Natural killer cell (primary cell): ENCODE measurements around the gene SMPDL3A. TPM values are rescaled to one million over a fixed set of nuclear protein-coding genes. Genes with fewer than 3 reads are reported as not detected.

Source experiments
- ATAC-seq, 3 donors: fragments of 150-1000 bp in 2 of 3; fragments of 200-7000 bp in 1 of 3; cut with Tn5 transposase; 1 replicate in 1 of 3; 2 replicates in 2 of 3; pipeline ENCODE4 v1.10.0; 2021; ENCODE audit warnings: mild to moderate bottlenecking in 2 of 3, moderate library complexity in 2 of 3
- DNase-seq, 2 donors: peaks; one replicate each; pipeline versions ENCODE4 v3.0.0 to v3.0.0-alpha.2; 2013 to 2021; ENCODE audit warnings: mixed read lengths in 1 of 2
- H3K27ac ChIP-seq: one replicate; pipeline ENCODE4 v1.5.1; 2013; ENCODE audit warnings: mild to moderate bottlenecking, low read length
- H3K27me3 ChIP-seq: one replicate; pipeline ENCODE4 v1.6.1; 2013; ENCODE audit warnings: low read length; ENCODE audit not compliant: control insufficient read depth, insufficient read depth
- H3K36me3 ChIP-seq: one replicate; pipeline ENCODE4 v1.6.1; 2013; ENCODE audit warnings: low read length; ENCODE audit not compliant: control insufficient read depth, insufficient read depth
- H3K4me1 ChIP-seq: one replicate; pipeline ENCODE4 v1.6.1; 2013; ENCODE audit warnings: low read length; ENCODE audit not compliant: control insufficient read depth, insufficient read depth
- H3K4me3 ChIP-seq: one replicate; pipeline ENCODE4 v1.5.1; 2013; ENCODE audit warnings: low read length
- H3K9me3 ChIP-seq: one replicate; pipeline ENCODE4 v1.6.1; 2013; ENCODE audit warnings: low read length; ENCODE audit not compliant: control insufficient read depth, insufficient read depth
- H3K27ac Mint-ChIP-seq, 2 donors: one replicate each; pipeline ENCODE4 v1.8.0; 2022; ENCODE audit warnings: mild to moderate bottlenecking in 2 of 2, mixed read lengths in 2 of 2, moderate library complexity in 1 of 2
- H3K27me3 Mint-ChIP-seq, 2 donors: one replicate each; pipeline ENCODE4 v1.8.0; 2022; ENCODE audit warnings: low read depth in 2 of 2, mixed read lengths in 2 of 2
- H3K36me3 Mint-ChIP-seq: one replicate; pipeline ENCODE4 v1.8.0; 2022; ENCODE audit warnings: mixed read lengths
- H3K4me1 Mint-ChIP-seq, 2 donors: one replicate each; pipeline ENCODE4 v1.8.0; 2022; ENCODE audit warnings: mixed read lengths in 2 of 2
- H3K4me3 Mint-ChIP-seq: one replicate; pipeline ENCODE4 v1.8.0; 2022; ENCODE audit warnings: mild to moderate bottlenecking, moderate library complexity, mixed read lengths
- H3K9me3 Mint-ChIP-seq, 2 donors: one replicate each; pipeline ENCODE4 v1.8.0; 2022; ENCODE audit warnings: mixed read lengths in 2 of 2
- WGBS: methylation state at CpG from one replicate; pipeline ENCODE4 v1.1.7; 2013; ENCODE audit warnings: missing lambda C conversion rate; ENCODE audit not compliant: insufficient coverage; 5-methylcytosine and 5-hydroxymethylcytosine counted together
- intact Hi-C: fragments of 100-400 bp; cut with micrococcal nuclease; formaldehyde crosslinking; loops from one replicate; pipeline ENCODE4 v1.14.2; 2022
- total RNA-seq, 4 donors: library from RNA; stranded (reverse); fragments of 120-200 nt in 1 of 4; gene quantifications; one replicate each; pipeline versions ENCODE4 v1.2.3 to v1.2.4, GENCODE V29; 2013 to 2022
- TF ChIP-seq, protein P1 (sequence below): fragments of 200-600 bp; IDR thresholded peaks from one replicate; pipeline ENCODE4 v1.8.0; 2022; ENCODE audit warnings: antibody characterized with exemption

Gene SMPDL3A
- total RNA-seq, 3 donors from 2014 or later (not counting 1 experiment from before 2014, with no cell fraction given) = 1.1 to 4.3 (median 3.9) TPM

DNA sequence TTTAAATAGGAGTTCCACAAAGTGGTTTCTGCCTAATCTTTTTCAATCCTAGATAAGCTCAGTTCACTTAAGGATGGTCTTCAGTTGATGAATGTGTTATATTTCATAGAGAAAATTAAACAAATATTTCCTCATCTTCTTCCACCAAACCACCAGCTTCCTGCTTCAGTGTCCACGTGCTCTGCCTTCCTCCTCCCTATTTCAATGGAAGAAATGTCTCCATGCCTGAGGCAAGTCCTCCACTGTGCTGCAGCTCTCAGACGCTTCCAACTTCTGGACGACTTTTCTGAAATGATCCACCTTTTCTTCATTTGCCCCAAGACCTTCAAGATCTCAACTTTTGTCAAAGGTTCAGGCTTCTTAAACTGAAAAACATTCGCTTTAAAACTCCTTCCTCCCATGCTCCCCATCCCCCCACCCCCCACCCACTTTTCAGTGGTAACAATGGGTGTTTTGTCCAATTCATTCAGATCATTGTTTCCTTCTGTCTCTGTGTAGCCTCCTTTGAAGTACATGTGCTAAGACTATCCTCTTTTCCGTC, 34.8 kb upstream of the SMPDL3A start:
- TF ChIP-seq, protein P1, sequence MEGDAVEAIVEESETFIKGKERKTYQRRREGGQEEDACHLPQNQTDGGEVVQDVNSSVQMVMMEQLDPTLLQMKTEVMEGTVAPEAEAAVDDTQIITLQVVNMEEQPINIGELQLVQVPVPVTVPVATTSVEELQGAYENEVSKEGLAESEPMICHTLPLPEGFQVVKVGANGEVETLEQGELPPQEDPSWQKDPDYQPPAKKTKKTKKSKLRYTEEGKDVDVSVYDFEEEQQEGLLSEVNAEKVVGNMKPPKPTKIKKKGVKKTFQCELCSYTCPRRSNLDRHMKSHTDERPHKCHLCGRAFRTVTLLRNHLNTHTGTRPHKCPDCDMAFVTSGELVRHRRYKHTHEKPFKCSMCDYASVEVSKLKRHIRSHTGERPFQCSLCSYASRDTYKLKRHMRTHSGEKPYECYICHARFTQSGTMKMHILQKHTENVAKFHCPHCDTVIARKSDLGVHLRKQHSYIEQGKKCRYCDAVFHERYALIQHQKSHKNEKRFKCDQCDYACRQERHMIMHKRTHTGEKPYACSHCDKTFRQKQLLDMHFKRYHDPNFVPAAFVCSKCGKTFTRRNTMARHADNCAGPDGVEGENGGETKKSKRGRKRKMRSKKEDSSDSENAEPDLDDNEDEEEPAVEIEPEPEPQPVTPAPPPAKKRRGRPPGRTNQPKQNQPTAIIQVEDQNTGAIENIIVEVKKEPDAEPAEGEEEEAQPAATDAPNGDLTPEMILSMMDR = no peak
- Histone ChIP-seq H3K27me3 (no peaks in the 10 kb centered on the region), H3K9me3 (no peaks in the 10 kb centered on the region), H3K4me3 (no peak overlapping the region), H3K27ac (no peak overlapping the region), H3K4me1 (peaks cover 5% of the 10 kb centered on the region), H3K36me3 (no peaks in the 10 kb centered on the region)
- no peaks in the 10 kb centered on the region for H3K36me3 Mint-ChIP-seq
- no peaks in the 10 kb centered on the region for H3K9me3 Mint-ChIP-seq
- ATAC-seq (no peak), DNase-seq (no peak)
- 72% methylated on average over 5 of the region's 5 CpGs for WGBS
- H3K4me3 Mint-ChIP-seq = no peak overlapping the region
- H3K4me1 Mint-ChIP-seq = peaks cover 17 to 21% of the 10 kb centered on the region in 2 donors
- H3K27ac Mint-ChIP-seq = no peak overlapping the region
- intact Hi-C loops = no loop called here
- peaks cover 6 to 7% of the 10 kb centered on the region in 2 donors for H3K27me3 Mint-ChIP-seq

DNA sequence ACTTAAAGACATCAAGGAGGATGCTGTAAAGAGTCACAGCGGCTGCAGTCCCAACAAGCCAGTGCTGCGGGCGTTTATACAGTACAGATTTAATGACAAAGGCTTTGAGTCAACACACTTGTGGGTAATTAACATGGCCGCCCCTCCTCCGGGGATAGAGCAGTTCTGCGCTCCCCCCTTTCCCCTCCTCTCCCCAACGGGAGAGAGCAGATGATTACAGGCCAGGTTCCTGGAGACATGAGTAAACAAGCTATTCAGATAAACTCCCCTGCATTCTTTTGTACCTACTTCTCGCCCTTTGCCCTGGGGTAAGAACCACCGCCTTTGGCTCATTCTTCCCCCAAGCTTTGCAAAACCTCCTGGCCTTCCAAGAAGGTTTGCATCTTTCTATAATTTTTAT, 33.2 kb upstream of the SMPDL3A start:
- Mint-ChIP-seq H3K4me1 (peaks cover 11 to 15% of the 10 kb centered on the region in 2 donors), H3K27me3 (peaks cover 6 to 14% of the 10 kb centered on the region in 2 donors), H3K36me3 (no peaks in the 10 kb centered on the region), H3K9me3 (no peaks in the 10 kb centered on the region), H3K4me3 (no peak overlapping the region), H3K27ac (no peak overlapping the region)
- ATAC-seq = no peak
- Histone ChIP-seq H3K27me3 (no peaks in the 10 kb centered on the region), H3K4me1 (peaks cover 5% of the 10 kb centered on the region), H3K4me3 (no peak overlapping the region), H3K27ac (no peak overlapping the region), H3K9me3 (no peaks in the 10 kb centered on the region), H3K36me3 (no peaks in the 10 kb centered on the region)
- no peak for DNase-seq
- 91% methylated on average over 9 of the region's 9 CpGs for WGBS
- TF ChIP-seq, protein P1 = no peak
- intact Hi-C loops = no loop called here

DNA sequence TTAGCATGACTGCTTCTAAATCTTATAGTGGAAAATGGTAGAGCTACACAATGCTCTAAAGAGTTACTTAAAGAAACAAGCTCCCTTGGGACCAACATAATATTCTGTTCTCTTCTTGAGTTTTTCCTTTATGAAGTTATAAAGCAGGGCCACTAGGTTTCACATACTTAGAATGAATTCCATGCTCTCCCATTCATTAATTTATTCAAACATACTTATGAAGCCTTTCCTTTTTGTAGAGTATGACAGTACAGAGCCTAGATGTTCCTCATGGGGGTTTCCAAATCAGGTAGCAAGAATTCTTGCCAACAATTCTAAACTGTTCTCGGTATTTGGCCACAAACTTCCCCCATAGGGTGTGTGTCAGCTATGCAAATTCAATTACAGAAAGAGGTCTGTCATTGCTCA, 30.1 kb upstream of the SMPDL3A start:
- TF ChIP-seq, protein P1 = no peak
- no peak for DNase-seq
- WGBS = 50% methylated on average over 1 of the region's 1 CpG
- Histone ChIP-seq H3K27me3 (no peaks in the 10 kb centered on the region), H3K9me3 (no peaks in the 10 kb centered on the region), H3K4me1 (no peaks in the 10 kb centered on the region), H3K4me3 (no peak overlapping the region), H3K36me3 (no peaks in the 10 kb centered on the region), H3K27ac (no peak overlapping the region)
- ATAC-seq = no peak
- no peak overlapping the region for H3K4me3 Mint-ChIP-seq
- H3K4me1 Mint-ChIP-seq = no peaks in the 10 kb centered on the region
- no peaks in the 10 kb centered on the region for H3K36me3 Mint-ChIP-seq
- no peak overlapping the region for H3K27ac Mint-ChIP-seq
- H3K27me3 Mint-ChIP-seq = peaks cover 6 to 27% of the 10 kb centered on the region in 2 donors
- no peaks in the 10 kb centered on the region for H3K9me3 Mint-ChIP-seq
- intact Hi-C loops = no loop called here

DNA sequence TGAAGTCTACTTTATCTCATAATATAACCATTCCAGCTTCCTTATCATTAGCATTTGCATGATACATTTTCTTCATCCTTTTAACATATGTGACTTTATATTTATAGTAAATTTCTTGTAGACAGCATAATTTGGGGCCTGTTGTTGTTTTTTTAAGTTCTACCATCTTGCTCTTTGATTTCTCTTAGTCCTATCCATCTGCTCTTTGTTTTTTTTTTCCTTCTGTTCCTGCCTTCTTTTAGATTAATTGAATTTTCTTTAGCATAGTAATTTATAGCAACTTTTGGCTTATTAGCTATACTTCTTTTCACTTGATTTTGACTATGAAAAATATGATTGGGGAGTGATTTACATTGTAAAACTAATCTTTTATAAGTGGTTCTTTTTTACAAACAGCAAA, 28.7 kb upstream of the SMPDL3A start:
- H3K9me3 Mint-ChIP-seq = no peaks in the 10 kb centered on the region
- DNase-seq (no peak), ATAC-seq (no peak)
- TF ChIP-seq, protein P1 = no peak
- no peaks in the 10 kb centered on the region for H3K27me3 ChIP-seq
- no peak overlapping the region for H3K4me3 Mint-ChIP-seq
- H3K4me3 ChIP-seq = no peak overlapping the region
- H3K36me3 ChIP-seq = no peaks in the 10 kb centered on the region
- no peak overlapping the region for H3K27ac ChIP-seq
- no peaks in the 10 kb centered on the region for H3K4me1 ChIP-seq
- H3K27me3 Mint-ChIP-seq = peaks cover 6 to 33% of the 10 kb centered on the region in 2 donors
- H3K4me1 Mint-ChIP-seq = no peaks in the 10 kb centered on the region
- no peaks in the 10 kb centered on the region for H3K36me3 Mint-ChIP-seq
- H3K27ac Mint-ChIP-seq = no peak overlapping the region
- intact Hi-C loops = no loop called here
- H3K9me3 ChIP-seq = no peaks in the 10 kb centered on the region
